ENCODE data around the gene RAB40A. TPM values are rescaled to one million over a fixed set of nuclear protein-coding genes. Genes with fewer than 3 reads are reported as not detected.
A peak's percentile ranks its signal among the peaks of the same experiment; 100 is the strongest.

RAB40A gene, protein sequence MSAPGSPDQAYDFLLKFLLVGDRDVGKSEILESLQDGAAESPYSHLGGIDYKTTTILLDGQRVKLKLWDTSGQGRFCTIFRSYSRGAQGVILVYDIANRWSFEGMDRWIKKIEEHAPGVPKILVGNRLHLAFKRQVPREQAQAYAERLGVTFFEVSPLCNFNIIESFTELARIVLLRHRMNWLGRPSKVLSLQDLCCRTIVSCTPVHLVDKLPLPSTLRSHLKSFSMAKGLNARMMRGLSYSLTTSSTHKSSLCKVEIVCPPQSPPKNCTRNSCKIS
- polyA plus RNA-seq (ENCODE audit: insufficient read length): 0.89 TPM

- DNase-seq: no peak
Measured at GRCh38 chrX:103519389-103519788, at the start of gene RAB40A. Gene RAB40A (minus strand): TSS chrX:103519489. CDS start chrX:103500756, 18,733 bp downstream.

DNA sequence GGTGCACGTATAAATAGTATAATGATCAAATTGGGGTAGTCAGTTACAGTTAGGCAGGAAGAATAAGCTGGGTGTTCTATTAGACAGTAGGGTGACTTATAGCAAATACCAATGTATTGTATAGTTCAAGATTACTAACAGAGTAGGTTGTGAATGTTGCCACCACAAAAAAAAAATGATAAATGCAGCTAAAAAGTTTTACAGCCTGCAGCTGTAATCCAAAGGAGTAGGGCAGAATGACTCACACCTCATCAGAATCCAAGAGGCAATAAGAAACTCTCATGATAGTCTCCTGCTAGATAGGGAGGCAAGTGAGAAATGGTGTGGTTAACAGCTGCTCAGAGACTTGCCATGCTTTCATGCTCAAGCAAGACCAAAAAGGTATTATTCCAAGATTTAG lies 46.5 kb upstream of the RAB40A start:
- no peak for DNase-seq

GRCh38 chrX:103565197-103565596 lies 45.9 kb upstream of the RAB40A start:
- no peak for DNase-seq

DNA sequence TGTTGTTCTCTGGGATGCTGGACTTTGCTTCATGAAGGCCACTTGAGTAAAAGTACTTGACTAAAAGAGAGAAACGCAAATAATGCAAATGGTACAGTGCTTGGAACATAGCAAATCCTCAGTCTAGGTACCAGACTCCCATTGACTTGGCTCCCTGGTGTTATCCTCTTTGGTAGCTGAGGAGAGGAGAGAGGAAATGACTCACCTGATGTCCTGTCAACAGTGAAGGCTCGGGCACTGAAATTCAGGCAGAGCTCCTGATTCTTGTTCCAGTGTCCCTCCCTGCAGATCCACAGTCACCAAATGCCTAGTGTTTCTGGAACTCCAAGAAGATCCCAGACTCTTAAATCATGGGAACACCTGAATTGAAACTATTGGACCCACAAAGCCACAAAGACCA lies 43.5 kb upstream of the RAB40A start:
- no peak for DNase-seq

DNA sequence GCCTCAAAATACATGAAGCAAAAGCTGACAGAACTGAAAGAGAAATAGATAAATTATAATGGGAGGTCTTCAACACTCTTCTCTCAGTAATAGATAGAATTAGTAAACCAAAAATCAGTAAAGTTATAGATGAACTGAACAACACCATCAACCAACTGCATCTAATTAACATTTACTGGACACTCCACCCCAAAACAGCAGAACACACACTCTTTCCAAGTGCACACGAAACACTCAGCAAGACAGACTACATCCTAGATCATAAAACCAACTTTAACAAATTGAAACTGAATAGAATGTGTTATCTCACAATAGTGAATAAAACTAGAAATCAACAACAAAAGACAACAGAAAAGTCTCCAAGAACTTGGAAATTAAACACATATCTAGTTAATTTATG lies 41.0 kb upstream of the RAB40A start:
- DNase-seq: no peak

GRCh38 chrX:103556963-103557612 lies 37.8 kb upstream of the RAB40A start:
- no peak for DNase-seq

GRCh38 chrX:103554687-103555424 lies 35.6 kb upstream of the RAB40A start:
- DNase-seq: peak; percentile 71

DNA sequence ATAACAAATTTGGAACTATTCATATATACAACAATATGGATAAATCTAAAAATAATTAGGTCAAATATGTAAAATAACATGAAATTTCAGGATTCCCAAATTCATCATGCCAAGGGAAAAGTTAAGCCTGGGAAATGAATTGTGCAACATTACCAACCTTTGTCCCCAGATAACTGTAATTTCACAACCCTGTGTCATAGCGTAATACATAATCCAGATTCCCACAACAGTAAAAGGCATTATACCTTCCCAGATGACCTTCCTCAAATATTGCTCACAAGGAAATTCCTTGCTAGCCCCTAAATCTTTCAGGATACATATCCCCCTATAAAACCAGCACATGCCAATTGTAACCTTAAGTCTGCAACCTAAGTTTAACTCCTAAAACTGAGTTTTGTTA lies 32.9 kb upstream of the RAB40A start:
- no peak for DNase-seq

GRCh38 chrX:103550415-103551051 lies 31.2 kb upstream of the RAB40A start:
- no peak for DNase-seq

DNA sequence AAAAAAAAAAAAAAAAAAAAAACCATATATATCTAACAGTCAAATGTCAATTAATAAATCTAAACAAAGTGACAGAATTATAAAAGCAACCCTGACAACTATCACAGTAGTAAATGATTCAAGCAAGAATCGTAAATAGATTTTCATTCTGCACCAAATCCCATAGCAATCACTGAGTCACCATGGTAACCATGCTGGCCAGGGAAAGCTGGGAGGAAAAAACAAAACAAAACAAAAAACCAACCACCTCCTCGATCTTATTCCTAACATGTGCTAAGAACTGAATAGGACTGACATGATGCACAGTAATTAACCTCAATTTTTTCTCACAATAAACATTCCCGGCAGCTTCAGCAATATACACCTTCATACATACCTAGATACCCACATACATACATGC lies 30.6 kb upstream of the RAB40A start:
- DNase-seq: no peak

- no peak for DNase-seq
Measured at GRCh38 chrX:103540145-103540544, 20.9 kb upstream of the RAB40A start.

DNA sequence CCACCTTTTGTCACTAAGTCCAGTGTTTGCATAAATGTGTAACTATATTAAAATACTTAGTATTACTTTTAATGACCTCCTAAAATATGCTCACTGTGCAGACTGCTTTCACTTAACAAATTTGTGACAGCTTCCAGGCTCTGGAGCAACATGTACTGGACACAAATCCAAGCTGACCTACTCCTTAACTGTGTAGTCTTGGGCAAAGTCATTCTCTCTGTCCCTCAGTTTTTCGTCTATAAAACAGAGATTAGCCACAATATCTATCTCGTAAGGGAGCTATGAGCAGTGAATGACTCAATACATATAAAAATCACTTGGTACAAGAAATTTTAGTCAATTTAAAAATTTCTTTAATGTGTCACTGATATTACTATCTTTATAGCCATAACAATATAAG lies 20.4 kb upstream of the RAB40A start:
- no peak for DNase-seq

- DNase-seq: no peak
Measured at GRCh38 chrX:103538728-103539127, 19.4 kb upstream of the RAB40A start.

- DNase-seq: no peak
Measured at GRCh38 chrX:103537871-103538387, 18.6 kb upstream of the RAB40A start.

DNA sequence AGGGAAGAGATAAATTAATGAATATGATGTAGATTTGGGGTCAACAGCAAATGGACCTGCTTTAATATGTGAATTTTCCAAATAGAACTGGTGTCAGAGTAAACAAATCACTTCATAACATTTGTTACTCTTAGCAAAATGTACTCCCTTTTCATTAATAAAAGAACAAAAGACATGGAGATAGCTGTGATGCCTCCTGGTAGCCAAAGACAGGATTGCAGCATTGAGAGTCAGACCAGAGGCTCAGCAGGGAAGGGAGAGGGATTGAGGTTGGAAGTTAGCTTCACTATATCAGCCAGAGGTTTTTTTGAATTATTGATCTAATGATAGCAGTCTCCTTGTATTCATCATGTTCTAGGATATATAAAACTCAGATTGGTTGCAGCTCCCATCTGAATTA lies 17.4 kb upstream of the RAB40A start:
- no peak for DNase-seq

DNA sequence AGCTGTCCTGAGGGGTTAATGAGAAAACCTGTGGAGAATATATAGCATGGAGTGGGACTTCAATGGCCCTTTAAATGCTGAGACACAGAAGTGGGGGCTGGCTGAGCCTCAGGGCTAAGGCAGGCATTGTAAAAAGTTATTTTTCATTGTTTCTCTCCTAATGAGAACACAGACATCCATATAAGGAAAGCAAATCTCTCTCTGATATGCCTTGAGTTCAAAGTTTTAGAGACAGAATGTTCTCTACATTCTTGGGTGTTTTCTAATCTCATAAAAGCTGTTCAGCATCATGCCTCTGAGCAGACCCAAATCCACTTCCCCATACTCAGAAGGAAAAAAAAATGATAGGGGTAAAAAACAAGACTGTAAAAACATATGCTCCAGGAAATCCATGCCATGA lies 16.8 kb upstream of the RAB40A start:
- DNase-seq: no peak

DNA sequence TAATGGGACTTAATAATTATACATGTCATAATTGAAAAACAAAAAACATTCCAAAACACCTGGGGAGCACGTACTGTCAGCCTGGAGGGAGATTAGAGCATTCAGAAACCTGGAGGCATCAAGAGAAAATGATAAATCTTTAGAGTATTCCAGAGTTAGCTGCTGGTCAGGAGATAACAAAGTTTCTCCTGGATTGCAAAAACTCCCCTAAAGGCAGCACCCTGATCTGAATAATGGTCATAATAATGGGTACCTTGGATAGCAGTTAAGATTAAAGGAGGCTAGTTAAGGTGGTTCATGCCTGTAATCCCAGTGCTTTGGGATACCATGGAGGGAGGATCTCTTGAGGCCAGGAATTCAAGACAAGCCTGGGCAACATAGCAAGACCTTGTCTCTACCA lies 15.9 kb upstream of the RAB40A start:
- DNase-seq: no peak

DNA sequence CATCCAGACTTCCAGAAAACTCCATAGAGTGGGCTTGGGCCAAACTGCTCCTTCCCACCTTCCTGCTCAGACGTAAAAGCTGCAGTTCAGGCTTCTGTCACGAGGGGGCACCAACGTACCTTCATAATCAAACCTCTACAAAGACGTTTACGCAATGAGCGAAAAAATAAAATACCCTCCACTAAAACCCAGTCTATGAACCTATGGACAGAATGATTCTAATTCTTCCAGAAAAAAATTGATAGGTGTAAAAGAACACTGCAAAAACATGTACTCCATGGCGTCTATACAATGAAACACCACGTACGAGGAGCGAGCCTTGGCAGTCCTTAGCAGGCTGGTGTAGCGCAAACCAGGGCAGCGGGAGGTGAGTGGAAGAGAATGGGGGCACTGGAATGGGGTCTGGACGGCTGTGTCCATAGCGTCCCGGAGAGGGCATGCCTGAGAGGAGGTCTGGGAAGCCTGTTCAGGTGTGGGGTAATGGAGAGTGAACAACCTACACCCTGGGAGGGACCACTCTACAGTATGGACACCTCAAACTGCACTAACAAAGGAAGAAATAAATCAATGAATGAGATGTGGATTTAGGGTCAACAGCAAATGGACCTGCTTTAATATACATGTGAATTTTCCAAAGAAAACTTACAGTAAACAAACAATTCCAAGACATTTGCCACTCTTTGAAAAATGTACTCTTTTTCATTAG lies 14.4 kb upstream of the RAB40A start:
- DNase-seq: peak; percentile 79

- no peak for DNase-seq
Measured at GRCh38 chrX:103531002-103531401, 11.7 kb upstream of the RAB40A start.

- no peak for DNase-seq
Measured at GRCh38 chrX:103530545-103530944, 11.3 kb upstream of the RAB40A start.

- DNase-seq: no peak
Measured at GRCh38 chrX:103529550-103529949, 10.3 kb upstream of the RAB40A start.

DNA sequence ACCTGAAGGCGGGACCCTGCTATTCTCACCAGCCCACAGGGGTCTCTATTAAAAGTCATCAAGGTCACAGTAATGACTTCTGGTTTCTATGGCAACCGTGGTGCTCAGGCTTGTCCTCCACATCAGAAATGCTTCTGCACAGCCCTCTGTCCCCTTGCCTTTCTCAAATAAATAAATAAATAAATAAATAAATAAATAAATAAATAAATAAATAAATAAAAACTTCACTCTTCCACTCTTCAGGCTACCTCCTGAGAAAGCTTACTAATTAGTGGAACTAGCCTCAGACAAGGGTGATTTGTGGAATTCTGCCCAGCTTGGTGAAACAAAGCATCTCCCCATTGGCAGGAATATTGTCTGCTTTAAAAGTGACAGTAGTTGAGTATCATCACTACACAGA lies 5.5 kb upstream of the RAB40A start:
- DNase-seq: no peak

Data from hindlimb muscle (tissue), 1 donor.